Measurements from ENCODE around the gene USP32. TPM values are rescaled to one million over a fixed set of nuclear protein-coding genes. Genes with fewer than 3 reads are reported as not detected.
"Not testable (repeated sequence)": the region's sequence is repeated elsewhere in the genome, so short reads cannot be mapped to it uniquely, and the experiment has no call there.

Gene USP32
- total and polyA plus RNA-seq, 4 donors: 11.6 to 103 (median 42.9) TPM

DNA sequence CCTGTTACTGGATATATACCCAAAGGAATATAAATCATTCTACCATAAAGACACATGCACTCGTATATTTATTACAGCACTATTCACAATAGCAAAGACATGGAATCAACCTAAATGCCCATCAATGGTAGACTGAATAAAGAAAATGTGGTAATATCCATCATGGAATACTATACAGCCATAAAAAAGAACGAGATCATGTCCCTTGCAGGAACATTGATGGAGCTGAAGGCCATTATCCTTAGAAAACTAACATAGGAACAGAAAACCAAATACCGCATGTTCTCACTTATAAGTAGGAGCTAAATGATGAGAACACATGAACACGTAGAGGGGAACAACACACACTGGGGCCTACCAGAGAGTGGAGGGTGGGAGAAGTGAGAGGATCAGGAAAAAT lies 27.1 kb upstream of the USP32 start:
- H3K27ac ChIP-seq (ENCODE audit: low read depth in 1 of 2, low read length in 2 of 2); H3K4me1 ChIP-seq (ENCODE audit: control insufficient read depth in 4 of 4, insufficient read depth in 4 of 4, low read length in 3 of 4); DNase-seq (ENCODE audit: low spot score); H3K27me3 ChIP-seq (ENCODE audit: control insufficient read depth in 4 of 4, insufficient read depth in 4 of 4, low read length in 3 of 4); H3K4me3 ChIP-seq (ENCODE audit: low read depth in 1 of 3, low read length in 3 of 3); H3K9ac ChIP-seq (ENCODE audit: low read depth in 1 of 2, low read length in 2 of 2); H3K9me3 ChIP-seq (ENCODE audit: control insufficient read depth in 4 of 4, low read length in 3 of 4); H3K36me3 ChIP-seq (ENCODE audit: control insufficient read depth in 4 of 4, insufficient read depth in 3 of 4, low read depth in 1 of 4, low read length in 3 of 4): not testable (repeated sequence)
- WGBS: 87% methylated on average over 4 of the region's 4 CpGs

DNA sequence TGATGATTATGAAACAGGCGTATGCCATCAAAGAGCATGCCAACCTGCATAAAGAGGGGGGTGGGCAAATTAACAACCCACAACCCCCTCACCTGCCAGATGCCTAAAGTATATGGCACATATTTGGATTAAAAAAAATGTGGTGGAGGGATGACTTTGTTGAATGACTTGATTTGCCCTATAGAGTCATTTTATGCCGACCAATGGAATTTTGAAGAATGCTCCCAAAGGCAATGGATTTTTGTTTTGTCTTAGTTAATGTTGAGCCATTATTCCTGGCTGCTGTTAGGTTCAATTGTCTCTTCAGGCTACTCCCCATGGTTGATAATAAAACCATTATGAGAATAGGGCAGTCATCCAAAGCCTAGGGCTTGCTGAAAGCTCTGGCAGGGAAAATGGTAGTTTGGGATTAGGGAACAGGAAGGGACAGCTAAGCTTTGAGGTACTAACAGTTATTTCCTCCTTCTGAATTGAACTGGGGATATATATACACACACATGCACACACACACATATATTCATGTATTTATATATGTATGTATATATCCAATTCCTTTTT lies 24.5 kb upstream of the USP32 start:
- TF ChIP-seq JUND (IDR thresholded peaks at IDR 0.05): no peak
- H3K27ac ChIP-seq (ENCODE audit: low read depth in 1 of 2, low read length in 2 of 2): no peak overlapping the region
- H3K4me3 ChIP-seq (ENCODE audit: low read depth in 1 of 3, low read length in 3 of 3): no peak overlapping the region
- H3K4me1 ChIP-seq (ENCODE audit: control insufficient read depth in 4 of 4, insufficient read depth in 4 of 4, low read length in 3 of 4): peaks cover 0 to 4% (median 1%) of the 10 kb centered on the region in 4 donors
- H3K9me3 ChIP-seq (ENCODE audit: control insufficient read depth in 4 of 4, low read length in 3 of 4): no peaks in the 10 kb centered on the region
- no peaks in the 10 kb centered on the region for H3K27me3 ChIP-seq (ENCODE audit: control insufficient read depth in 4 of 4, insufficient read depth in 4 of 4, low read length in 3 of 4)
- no peaks in the 10 kb centered on the region for H3K36me3 ChIP-seq (ENCODE audit: control insufficient read depth in 4 of 4, insufficient read depth in 3 of 4, low read depth in 1 of 4, low read length in 3 of 4)
- DNase-seq (ENCODE audit: low spot score): no peak
- WGBS: 90% methylated on average over 2 of the region's 2 CpGs
- H3K9ac ChIP-seq (ENCODE audit: low read depth in 1 of 2, low read length in 2 of 2): no peak overlapping the region

DNA sequence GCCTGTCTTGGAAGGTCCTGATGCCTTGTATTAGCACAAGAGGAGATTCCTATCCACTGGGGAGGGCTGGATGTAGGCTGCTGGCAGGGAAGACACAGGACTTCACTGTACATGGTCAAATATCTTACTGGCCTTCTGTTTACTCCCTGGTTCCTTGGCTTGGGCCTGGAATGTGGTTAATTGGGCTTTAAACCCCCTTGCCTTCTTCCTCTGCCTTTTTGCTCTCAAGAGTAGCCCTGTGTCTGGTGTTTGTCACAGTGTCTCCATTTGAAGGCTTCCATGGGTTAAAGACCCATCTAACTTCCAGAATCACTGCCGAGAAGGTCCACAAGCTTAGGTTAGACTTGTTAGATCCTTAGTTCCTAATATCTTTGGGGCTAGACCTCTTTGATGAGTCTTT lies 23.2 kb upstream of the USP32 start:
- Histone ChIP-seq H3K4me1 (ENCODE audit: control insufficient read depth in 4 of 4, insufficient read depth in 4 of 4, low read length in 3 of 4) (no peaks in the 10 kb centered on the region), H3K4me3 (ENCODE audit: low read depth in 1 of 3, low read length in 3 of 3) (no peak overlapping the region), H3K9me3 (ENCODE audit: control insufficient read depth in 4 of 4, low read length in 3 of 4) (no peaks in the 10 kb centered on the region), H3K27ac (ENCODE audit: low read depth in 1 of 2, low read length in 2 of 2) (no peak overlapping the region), H3K36me3 (ENCODE audit: control insufficient read depth in 4 of 4, insufficient read depth in 3 of 4, low read depth in 1 of 4, low read length in 3 of 4) (no peaks in the 10 kb centered on the region), H3K9ac (ENCODE audit: low read depth in 1 of 2, low read length in 2 of 2) (no peak overlapping the region), H3K27me3 (ENCODE audit: control insufficient read depth in 4 of 4, insufficient read depth in 4 of 4, low read length in 3 of 4) (no peaks in the 10 kb centered on the region)
- DNase-seq (ENCODE audit: low spot score): no peak
- 95% methylated on average over 1 of the region's 1 CpG for WGBS
- TF ChIP-seq FOXA1 (IDR thresholded peaks at IDR 0.05): no peak
- TF ChIP-seq, protein P1, sequence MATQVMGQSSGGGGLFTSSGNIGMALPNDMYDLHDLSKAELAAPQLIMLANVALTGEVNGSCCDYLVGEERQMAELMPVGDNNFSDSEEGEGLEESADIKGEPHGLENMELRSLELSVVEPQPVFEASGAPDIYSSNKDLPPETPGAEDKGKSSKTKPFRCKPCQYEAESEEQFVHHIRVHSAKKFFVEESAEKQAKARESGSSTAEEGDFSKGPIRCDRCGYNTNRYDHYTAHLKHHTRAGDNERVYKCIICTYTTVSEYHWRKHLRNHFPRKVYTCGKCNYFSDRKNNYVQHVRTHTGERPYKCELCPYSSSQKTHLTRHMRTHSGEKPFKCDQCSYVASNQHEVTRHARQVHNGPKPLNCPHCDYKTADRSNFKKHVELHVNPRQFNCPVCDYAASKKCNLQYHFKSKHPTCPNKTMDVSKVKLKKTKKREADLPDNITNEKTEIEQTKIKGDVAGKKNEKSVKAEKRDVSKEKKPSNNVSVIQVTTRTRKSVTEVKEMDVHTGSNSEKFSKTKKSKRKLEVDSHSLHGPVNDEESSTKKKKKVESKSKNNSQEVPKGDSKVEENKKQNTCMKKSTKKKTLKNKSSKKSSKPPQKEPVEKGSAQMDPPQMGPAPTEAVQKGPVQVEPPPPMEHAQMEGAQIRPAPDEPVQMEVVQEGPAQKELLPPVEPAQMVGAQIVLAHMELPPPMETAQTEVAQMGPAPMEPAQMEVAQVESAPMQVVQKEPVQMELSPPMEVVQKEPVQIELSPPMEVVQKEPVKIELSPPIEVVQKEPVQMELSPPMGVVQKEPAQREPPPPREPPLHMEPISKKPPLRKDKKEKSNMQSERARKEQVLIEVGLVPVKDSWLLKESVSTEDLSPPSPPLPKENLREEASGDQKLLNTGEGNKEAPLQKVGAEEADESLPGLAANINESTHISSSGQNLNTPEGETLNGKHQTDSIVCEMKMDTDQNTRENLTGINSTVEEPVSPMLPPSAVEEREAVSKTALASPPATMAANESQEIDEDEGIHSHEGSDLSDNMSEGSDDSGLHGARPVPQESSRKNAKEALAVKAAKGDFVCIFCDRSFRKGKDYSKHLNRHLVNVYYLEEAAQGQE (IDR thresholded peaks at IDR 0.05): no peak
- TF ChIP-seq, protein P2, sequence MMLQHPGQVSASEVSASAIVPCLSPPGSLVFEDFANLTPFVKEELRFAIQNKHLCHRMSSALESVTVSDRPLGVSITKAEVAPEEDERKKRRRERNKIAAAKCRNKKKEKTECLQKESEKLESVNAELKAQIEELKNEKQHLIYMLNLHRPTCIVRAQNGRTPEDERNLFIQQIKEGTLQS (IDR thresholded peaks at IDR 0.05): no peak
- TF ChIP-seq, protein P3, sequence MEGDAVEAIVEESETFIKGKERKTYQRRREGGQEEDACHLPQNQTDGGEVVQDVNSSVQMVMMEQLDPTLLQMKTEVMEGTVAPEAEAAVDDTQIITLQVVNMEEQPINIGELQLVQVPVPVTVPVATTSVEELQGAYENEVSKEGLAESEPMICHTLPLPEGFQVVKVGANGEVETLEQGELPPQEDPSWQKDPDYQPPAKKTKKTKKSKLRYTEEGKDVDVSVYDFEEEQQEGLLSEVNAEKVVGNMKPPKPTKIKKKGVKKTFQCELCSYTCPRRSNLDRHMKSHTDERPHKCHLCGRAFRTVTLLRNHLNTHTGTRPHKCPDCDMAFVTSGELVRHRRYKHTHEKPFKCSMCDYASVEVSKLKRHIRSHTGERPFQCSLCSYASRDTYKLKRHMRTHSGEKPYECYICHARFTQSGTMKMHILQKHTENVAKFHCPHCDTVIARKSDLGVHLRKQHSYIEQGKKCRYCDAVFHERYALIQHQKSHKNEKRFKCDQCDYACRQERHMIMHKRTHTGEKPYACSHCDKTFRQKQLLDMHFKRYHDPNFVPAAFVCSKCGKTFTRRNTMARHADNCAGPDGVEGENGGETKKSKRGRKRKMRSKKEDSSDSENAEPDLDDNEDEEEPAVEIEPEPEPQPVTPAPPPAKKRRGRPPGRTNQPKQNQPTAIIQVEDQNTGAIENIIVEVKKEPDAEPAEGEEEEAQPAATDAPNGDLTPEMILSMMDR (IDR thresholded peaks at IDR 0.05; ENCODE audit: low read depth, low read length, missing input control): no peak
- no peak for TF ChIP-seq FOXA2 (IDR thresholded peaks at IDR 0.05)
- TF ChIP-seq, protein P4, sequence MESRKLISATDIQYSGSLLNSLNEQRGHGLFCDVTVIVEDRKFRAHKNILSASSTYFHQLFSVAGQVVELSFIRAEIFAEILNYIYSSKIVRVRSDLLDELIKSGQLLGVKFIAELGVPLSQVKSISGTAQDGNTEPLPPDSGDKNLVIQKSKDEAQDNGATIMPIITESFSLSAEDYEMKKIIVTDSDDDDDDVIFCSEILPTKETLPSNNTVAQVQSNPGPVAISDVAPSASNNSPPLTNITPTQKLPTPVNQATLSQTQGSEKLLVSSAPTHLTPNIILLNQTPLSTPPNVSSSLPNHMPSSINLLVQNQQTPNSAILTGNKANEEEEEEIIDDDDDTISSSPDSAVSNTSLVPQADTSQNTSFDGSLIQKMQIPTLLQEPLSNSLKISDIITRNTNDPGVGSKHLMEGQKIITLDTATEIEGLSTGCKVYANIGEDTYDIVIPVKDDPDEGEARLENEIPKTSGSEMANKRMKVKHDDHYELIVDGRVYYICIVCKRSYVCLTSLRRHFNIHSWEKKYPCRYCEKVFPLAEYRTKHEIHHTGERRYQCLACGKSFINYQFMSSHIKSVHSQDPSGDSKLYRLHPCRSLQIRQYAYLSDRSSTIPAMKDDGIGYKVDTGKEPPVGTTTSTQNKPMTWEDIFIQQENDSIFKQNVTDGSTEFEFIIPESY (IDR thresholded peaks at IDR 0.05): no peak
- TF ChIP-seq, protein P5, sequence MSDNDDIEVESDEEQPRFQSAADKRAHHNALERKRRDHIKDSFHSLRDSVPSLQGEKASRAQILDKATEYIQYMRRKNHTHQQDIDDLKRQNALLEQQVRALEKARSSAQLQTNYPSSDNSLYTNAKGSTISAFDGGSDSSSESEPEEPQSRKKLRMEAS (IDR thresholded peaks at IDR 0.05): no peak
- TF ChIP-seq JUND (IDR thresholded peaks at IDR 0.05): no peak
- TF ChIP-seq EGR1 (IDR thresholded peaks at IDR 0.05; ENCODE audit: low read depth in 2 of 2): no peak
- no peak for TF ChIP-seq HNF4A (conservative IDR thresholded peaks at IDR 0.05)
- TF ChIP-seq TAF1 (conservative IDR thresholded peaks at IDR 0.05): no peak
- TF ChIP-seq NR2F2 (IDR thresholded peaks at IDR 0.05): no peak
- TF ChIP-seq RXRA (IDR thresholded peaks at IDR 0.05): no peak
- TF ChIP-seq YY1 (IDR thresholded peaks at IDR 0.05): no peak
- TF ChIP-seq GABPA (IDR thresholded peaks at IDR 0.05 in 1 of 2, conservative IDR thresholded peaks at IDR 0.05 in 1 of 2): no peak
